Loucy (cell line): ENCODE results near the gene BTBD3.

ENCODE experiments used
- H2AFZ ChIP-seq: fragments of 200-600 bp; sonication (generic); 2 replicates; pipeline ENCODE4 v1.6.0; 2016; ENCODE audit warnings: antibody characterized with exemption, mild to moderate bottlenecking, low read length, moderate library complexity
- H3F3A ChIP-seq: fragments of 200-600 bp; 2 replicates; pipeline ENCODE4 v1.6.0; 2016; ENCODE audit warnings: antibody characterized with exemption, low read depth, mild to moderate bottlenecking
- H3K27me3 ChIP-seq: fragments of 200-600 bp; sonication (generic); 2 replicates; pipeline ENCODE4 v1.6.1; 2014; ENCODE audit warnings: low read length, mild to moderate bottlenecking; ENCODE audit not compliant: insufficient read depth, poor library complexity, severe bottlenecking
- H3K36me3 ChIP-seq: fragments of 200-600 bp; sonication (generic); 2 replicates; pipeline ENCODE4 v1.6.1; 2016; ENCODE audit warnings: low read length; ENCODE audit not compliant: insufficient read depth
- H3K4me1 ChIP-seq: fragments of 200-600 bp; sonication (generic); 2 replicates; pipeline ENCODE4 v1.5.1; 2014; ENCODE audit warnings: low read length, mild to moderate bottlenecking; ENCODE audit not compliant: insufficient read depth, poor library complexity, severe bottlenecking
- H3K4me2 ChIP-seq: fragments of 200-600 bp; sonication (generic); 2 replicates; pipeline ENCODE4 v1.6.0; 2014; ENCODE audit warnings: antibody characterized with exemption, low read length, low read depth, mild to moderate bottlenecking; ENCODE audit not compliant: poor library complexity, severe bottlenecking
- H3K4me3 ChIP-seq: fragments of 200-600 bp; sonication (generic); 2 replicates; pipeline ENCODE4 v1.5.1; 2014; ENCODE audit warnings: low read length, mild to moderate bottlenecking, mixed read lengths; ENCODE audit not compliant: poor library complexity, severe bottlenecking
- H3K79me2 ChIP-seq: fragments of 200-600 bp; sonication (generic); 2 replicates; pipeline ENCODE4 v1.6.1; 2014; ENCODE audit warnings: low read length; ENCODE audit not compliant: insufficient read depth
- H3K9ac ChIP-seq: fragments of 200-600 bp; sonication (generic); 2 replicates; pipeline ENCODE4 v1.6.0; 2014; ENCODE audit warnings: mild to moderate bottlenecking, low read depth, low read length, moderate library complexity; ENCODE audit not compliant: poor library complexity, severe bottlenecking
- H3K9me2 ChIP-seq: fragments of 200-600 bp; sonication (generic); replicated peaks from 2 replicates; pipeline ENCODE4 v1.6.1; 2016; ENCODE audit warnings: low read depth, low read length, mixed read lengths
- H3K9me3 ChIP-seq: fragments of 200-600 bp; sonication (generic); 2 replicates; pipeline ENCODE4 v1.6.1; 2014; ENCODE audit warnings: mild to moderate bottlenecking, antibody characterized with exemption, low read length, low read depth; ENCODE audit not compliant: insufficient read depth
- H4K20me1 ChIP-seq: fragments of 200-600 bp; sonication (generic); 2 replicates; pipeline ENCODE4 v1.6.0; 2014; ENCODE audit warnings: antibody characterized with exemption, low read length, mild to moderate bottlenecking; ENCODE audit not compliant: insufficient read depth, poor library complexity, severe bottlenecking
- EZH2phosphoT487 ChIP-seq: fragments of 200-600 bp; IDR thresholded peaks from 2 replicates; pipeline ENCODE4 v1.6.1; 2018; ENCODE audit warnings: antibody characterized with exemption, mild to moderate bottlenecking, moderate library complexity, borderline replicate concordance
- TF ChIP-seq, protein P1 (sequence below): fragments of 200-600 bp; sonication (generic); conservative IDR thresholded peaks from 2 replicates; pipeline ENCODE4 v1.5.1; 2014; ENCODE audit warnings: mild to moderate bottlenecking, antibody characterized with exemption, low read length

BTBD3 gene

DNA sequence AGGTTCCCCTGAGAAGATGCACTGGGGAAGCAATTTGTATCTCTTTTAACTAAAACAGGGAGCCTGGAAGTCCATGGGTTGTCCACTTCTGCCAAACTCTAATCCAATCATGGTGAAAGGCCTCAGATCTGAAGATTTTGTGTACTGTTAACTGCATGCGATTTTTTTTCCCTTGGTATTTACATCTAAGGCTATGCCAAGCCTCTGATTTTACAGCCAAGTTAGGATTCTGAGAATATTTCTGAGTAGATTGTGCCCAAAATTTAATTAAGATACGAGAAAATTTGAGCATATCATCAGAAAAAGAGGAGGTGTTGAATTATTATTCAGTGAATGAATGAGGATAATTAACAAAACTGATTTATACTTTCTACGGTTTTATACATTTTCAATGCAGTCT is 34.0 kb downstream of the BTBD3 start:
- Histone ChIP-seq H2AFZ (no peak overlapping the region), H3K4me2 (no peak overlapping the region), H3K79me2 (no peaks in the 10 kb centered on the region), H3K4me3 (no peak overlapping the region), H4K20me1 (no peaks in the 10 kb centered on the region), H3K27me3 (no peaks in the 10 kb centered on the region), H3K9me3 (no peaks in the 10 kb centered on the region), H3K9ac (no peak overlapping the region), H3K4me1 (peaks cover 4% of the 10 kb centered on the region), H3F3A (no peaks in the 10 kb centered on the region), H3K36me3 (no peaks in the 10 kb centered on the region), H3K9me2 (no peaks in the 10 kb centered on the region)
- TF ChIP-seq, protein P1, sequence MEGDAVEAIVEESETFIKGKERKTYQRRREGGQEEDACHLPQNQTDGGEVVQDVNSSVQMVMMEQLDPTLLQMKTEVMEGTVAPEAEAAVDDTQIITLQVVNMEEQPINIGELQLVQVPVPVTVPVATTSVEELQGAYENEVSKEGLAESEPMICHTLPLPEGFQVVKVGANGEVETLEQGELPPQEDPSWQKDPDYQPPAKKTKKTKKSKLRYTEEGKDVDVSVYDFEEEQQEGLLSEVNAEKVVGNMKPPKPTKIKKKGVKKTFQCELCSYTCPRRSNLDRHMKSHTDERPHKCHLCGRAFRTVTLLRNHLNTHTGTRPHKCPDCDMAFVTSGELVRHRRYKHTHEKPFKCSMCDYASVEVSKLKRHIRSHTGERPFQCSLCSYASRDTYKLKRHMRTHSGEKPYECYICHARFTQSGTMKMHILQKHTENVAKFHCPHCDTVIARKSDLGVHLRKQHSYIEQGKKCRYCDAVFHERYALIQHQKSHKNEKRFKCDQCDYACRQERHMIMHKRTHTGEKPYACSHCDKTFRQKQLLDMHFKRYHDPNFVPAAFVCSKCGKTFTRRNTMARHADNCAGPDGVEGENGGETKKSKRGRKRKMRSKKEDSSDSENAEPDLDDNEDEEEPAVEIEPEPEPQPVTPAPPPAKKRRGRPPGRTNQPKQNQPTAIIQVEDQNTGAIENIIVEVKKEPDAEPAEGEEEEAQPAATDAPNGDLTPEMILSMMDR = no peak
- no peak for TF ChIP-seq EZH2phosphoT487

DNA sequence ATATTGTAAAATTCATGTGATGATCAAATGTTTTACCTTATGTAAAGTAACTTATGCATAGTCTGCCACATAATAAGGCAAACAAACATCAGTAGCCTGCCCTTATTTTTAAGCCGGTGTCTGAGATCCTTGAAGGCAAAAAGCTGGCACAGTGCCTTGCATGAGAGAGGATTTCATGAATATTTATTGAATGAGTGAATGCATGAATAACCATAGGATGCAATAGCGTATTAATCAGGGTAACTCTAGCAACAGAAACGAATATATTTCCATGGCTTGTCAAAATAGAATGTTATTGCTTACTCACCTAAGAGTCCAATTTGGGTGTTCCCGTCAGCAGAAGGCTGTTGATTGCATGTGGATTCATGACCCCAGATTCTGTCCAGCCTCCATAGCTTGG is 34.9 kb downstream of the BTBD3 start:
- Histone ChIP-seq H3F3A (no peaks in the 10 kb centered on the region), H3K4me2 (no peak overlapping the region), H3K27me3 (no peaks in the 10 kb centered on the region), H2AFZ (no peak overlapping the region), H3K79me2 (no peaks in the 10 kb centered on the region), H3K4me1 (peaks cover 6% of the 10 kb centered on the region), H4K20me1 (no peaks in the 10 kb centered on the region), H3K36me3 (no peaks in the 10 kb centered on the region), H3K9me2 (no peaks in the 10 kb centered on the region), H3K9me3 (no peaks in the 10 kb centered on the region), H3K4me3 (no peak overlapping the region), H3K9ac (no peak overlapping the region)
- TF ChIP-seq, protein P1 = no peak
- no peak for TF ChIP-seq EZH2phosphoT487

DNA sequence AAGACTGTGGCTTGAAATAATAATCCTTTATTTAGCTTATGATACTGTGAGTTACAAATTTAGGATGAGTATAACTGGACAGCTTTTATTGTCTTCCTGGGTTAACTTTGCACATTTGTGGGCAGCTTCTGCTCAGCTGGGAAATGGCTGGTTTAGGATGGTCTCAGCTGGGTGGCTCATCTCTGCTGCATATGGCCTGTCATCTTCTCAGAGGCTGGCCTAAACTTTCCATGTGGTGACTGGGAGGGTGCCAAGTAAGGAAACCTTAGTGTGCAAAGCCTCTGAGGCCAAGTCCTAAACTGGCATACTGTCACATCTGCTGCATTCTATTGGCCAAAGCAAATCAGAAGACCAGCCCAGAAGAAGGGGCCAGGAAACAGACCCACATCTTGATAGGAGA is 40.2 kb downstream of the BTBD3 start:
- Histone ChIP-seq H3K9ac (no peak overlapping the region), H3K79me2 (no peaks in the 10 kb centered on the region), H3K27me3 (no peaks in the 10 kb centered on the region), H3K9me2 (no peaks in the 10 kb centered on the region), H3K4me1 (peaks cover 15% of the 10 kb centered on the region), H3F3A (no peaks in the 10 kb centered on the region), H3K4me3 (no peak overlapping the region), H3K36me3 (no peaks in the 10 kb centered on the region), H3K9me3 (no peaks in the 10 kb centered on the region), H4K20me1 (no peaks in the 10 kb centered on the region), H3K4me2 (no peak overlapping the region), H2AFZ (peak overlapping the region; percentile 26; the same call in 1 of the 2 replicates)
- TF ChIP-seq EZH2phosphoT487 = no peak
- TF ChIP-seq, protein P1 = no peak
